ENCODE data around the gene WNK1.

- peak; percentile 89 to 99 (median 99) for TF ChIP-seq CTCF (IDR thresholded peaks at IDR 0.05)
- TF ChIP-seq POLR2A (IDR thresholded peaks at IDR 0.05), result peak; percentile 9
Measured at GRCh38 chr12:949453-950191, 197.2 kb downstream of the WNK1 start, which contains the start of gene RAD52.

Measured in breast epithelium (tissue), 3 donors.